Subcutaneous adipose tissue (tissue), 4 donors: Measurements from ENCODE around the gene HYPK. TPM values are rescaled to one million over a fixed set of nuclear protein-coding genes. Genes with fewer than 3 reads are reported as not detected.

Source experiments
- CTCF ChIP-seq: fragments of 450-650 bp; IDR thresholded peaks from one replicate; pipeline ENCODE4 v1.5.1; 2016; ENCODE audit warnings: low read depth, mild to moderate bottlenecking, control low read depth, antibody characterized with exemption, moderate library complexity
- total RNA-seq, 4 donors: library from RNA; depleted of rRNA; stranded (reverse); fragments of >200 nt; gene quantifications; one replicate each; pipeline ENCODE4 v1.1.0, GENCODE V29; 2016

Gene HYPK, protein sequence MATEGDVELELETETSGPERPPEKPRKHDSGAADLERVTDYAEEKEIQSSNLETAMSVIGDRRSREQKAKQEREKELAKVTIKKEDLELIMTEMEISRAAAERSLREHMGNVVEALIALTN
- total RNA-seq, result 10 to 100 TPM; 10.4 to 36.8 (median 15.9) TPM

DNA sequence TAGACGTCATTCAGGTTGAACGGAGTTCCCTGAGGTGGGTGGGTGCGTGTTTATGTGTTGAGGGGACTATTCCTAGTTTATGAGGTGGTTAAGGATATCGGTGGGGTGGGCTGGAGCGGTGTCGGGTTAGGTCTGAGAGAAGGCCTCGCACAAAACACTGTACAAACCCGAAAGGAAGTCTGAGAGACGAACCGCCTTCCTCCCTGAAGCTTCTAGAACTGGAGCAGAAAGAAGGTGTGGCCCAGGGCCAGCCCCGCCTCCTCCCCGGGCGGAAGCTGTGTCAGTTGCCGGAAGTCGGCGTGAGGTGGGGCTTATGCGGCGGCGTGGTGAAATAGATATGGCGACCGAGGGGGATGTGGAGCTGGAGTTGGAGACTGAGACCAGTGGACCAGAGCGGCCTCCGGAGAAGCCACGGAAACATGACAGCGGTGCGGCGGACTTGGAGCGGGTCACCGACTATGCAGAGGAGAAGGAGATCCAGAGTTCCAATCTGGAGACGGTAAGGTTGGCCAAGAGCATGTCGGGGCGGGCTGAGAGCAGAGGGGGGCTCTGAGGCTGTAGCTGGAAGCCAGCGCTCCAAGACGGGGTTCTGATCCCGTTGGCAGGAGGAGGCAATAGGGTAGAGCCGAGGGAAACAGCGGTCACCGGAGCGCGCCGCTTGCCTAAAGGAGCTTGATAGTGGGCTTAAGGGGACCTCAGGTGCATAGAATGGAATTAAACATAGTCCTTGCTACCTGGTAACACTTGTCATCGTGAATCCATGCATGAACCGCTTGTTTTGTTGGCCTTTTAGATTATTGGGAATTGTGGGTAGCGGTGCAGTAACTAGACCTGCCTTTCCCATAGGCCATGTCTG is at the start of gene HYPK:
Gene HYPK, plus strand, starts transcription at position 314 of the 856 bp plus-strand sequence. Its CDS starts 24 bp downstream, at position 338.
- TF ChIP-seq CTCF, result no peak

DNA sequence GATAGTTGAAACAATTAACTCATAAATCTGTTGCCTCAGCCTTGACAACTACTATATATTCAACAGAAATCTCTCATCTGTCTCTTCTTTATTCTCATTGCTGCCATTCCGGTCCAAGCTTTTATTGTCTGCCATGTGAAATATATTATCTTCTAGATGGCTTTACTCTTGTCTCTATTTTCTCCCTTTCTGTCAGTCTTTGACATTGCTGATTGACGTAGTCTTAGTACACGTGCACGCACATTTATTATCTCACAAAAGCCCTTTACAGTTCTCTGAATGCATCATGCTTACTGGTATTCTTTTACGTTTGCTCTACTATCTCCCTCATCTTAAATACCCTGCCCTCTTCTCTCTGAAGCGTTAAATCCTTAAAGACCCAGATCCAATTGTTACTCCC is 48.5 kb upstream of the HYPK start:
- no peak for TF ChIP-seq CTCF

- TF ChIP-seq CTCF, result no peak
These were observed 37.6 kb upstream of the HYPK start for GRCh38 chr15:43762824-43763223.

DNA sequence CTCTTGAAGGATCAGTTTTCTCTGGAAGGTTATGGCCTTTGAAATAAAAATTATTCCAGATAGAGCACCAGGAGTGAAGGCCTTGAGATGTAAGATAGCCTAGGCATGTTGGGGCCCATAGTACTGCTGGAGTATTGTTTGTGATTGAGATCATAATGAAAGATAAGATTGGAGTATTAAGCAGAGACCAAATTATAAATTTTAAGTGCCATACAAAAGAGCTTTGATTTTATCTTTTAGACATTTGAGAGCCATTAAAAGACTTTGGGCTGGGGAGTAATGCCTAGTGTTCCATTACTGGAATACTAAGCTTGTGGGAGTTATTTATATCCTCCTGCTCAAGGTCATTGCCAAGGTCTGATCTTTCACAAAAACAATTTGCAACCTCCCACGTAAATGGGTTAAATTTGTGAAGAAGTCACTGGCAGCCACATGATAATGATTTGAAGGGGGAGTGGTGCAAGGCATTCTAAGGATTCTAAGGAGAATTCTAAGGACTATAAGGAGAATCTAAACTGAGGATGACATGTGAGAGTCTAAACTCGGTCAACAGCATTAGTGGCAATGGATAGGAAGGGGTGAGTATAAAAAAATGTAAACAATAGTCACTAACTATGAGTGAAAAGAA is 36.5 kb upstream of the HYPK start:
- no peak for TF ChIP-seq CTCF

GRCh38 chr15:43769584-43770228 is 30.7 kb upstream of the HYPK start:
- TF ChIP-seq CTCF, result no peak

GRCh38 chr15:43771816-43772215 is 28.6 kb upstream of the HYPK start:
- no peak for TF ChIP-seq CTCF

GRCh38 chr15:43772624-43773023 is 27.8 kb upstream of the HYPK start:
- TF ChIP-seq CTCF, result no peak
